Peyer's patch (tissue), 4 donors: Measurements from ENCODE around the gene C19orf73.

Experiments
- CTCF ChIP-seq, 6 experiments: fragments of 450-650 bp in 4 of 6; fragments of 200-600 bp in 2 of 6; sonication (generic) in 1 of 6; IDR thresholded peaks; one replicate each; pipeline ENCODE4 v1.5.1; 2017 to 2019; ENCODE audit warnings: antibody characterized with exemption in 6 of 6, mild to moderate bottlenecking in 3 of 6, moderate library complexity in 1 of 6
- POLR2A ChIP-seq, 2 donors: fragments of 450-650 bp; IDR thresholded peaks; one replicate each; pipeline ENCODE4 v1.5.1; 2017; ENCODE audit warnings: antibody characterized with exemption in 2 of 2, mild to moderate bottlenecking in 2 of 2, moderate library complexity in 2 of 2

- TF ChIP-seq POLR2A (IDR thresholded peaks at IDR 0.05) (no peak), CTCF (IDR thresholded peaks at IDR 0.05) (no peak)
Measured at GRCh38 chr19:49168421-49168820, 49.5 kb upstream of the C19orf73 start.
